ENCODE data around the gene DNAH2. TPM values are rescaled to one million over a fixed set of nuclear protein-coding genes. Genes with fewer than 3 reads are reported as not detected.

The DNAH2 gene
- total RNA-seq, 1 donor from 2014 or later = 0.72 TPM

GRCh38 chr17:7848739-7849129 is 131.2 kb downstream of the DNAH2 start:
- DNase-seq (ENCODE audit: low spot score) = no peak
- peaks cover 31% of the 10 kb centered on the region for H3K36me3 Mint-ChIP-seq (ENCODE audit: low read depth, unreplicated experiment)
- no peak for TF ChIP-seq CTCF (IDR thresholded peaks at IDR 0.05; ENCODE audit: unreplicated experiment)
- no peak overlapping the region for H3K4me3 Mint-ChIP-seq (ENCODE audit: unreplicated experiment)
- H3K27ac Mint-ChIP-seq (ENCODE audit: unreplicated experiment) = no peak overlapping the region
- H3K9me3 Mint-ChIP-seq (ENCODE audit: unreplicated experiment) = no peaks in the 10 kb centered on the region
- peaks cover 6% of the 10 kb centered on the region for H3K4me1 Mint-ChIP-seq (ENCODE audit: unreplicated experiment)
- H3K27me3 Mint-ChIP-seq (ENCODE audit: unreplicated experiment) = peaks cover 17% of the 10 kb centered on the region

DNA sequence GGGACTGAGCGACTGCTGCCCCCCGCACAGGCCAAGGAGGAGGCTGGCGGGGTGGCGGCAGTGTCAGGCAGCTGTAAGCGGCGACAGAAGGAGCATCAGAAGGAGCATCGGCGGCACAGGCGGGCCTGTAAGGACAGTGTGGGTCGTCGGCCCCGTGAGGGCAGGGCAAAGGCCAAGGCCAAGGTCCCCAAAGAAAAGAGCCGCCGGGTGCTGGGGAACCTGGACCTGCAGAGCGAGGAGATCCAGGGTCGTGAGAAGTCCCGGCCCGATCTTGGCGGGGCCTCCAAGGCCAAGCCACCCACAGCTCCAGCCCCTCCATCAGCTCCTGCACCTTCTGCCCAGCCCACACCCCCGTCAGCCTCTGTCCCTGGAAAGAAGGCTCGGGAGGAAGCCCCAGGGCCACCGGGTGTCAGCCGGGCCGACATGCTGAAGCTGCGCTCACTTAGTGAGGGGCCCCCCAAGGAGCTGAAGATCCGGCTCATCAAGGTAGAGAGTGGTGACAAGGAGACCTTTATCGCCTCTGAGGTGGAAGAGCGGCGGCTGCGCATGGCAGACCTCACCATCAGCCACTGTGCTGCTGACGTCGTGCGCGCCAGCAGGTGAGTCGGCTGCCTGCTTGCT is 131.7 kb downstream of the DNAH2 start:
- no peak for DNase-seq (ENCODE audit: low spot score)
- no peaks in the 10 kb centered on the region for H3K9me3 Mint-ChIP-seq (ENCODE audit: unreplicated experiment)
- no peak overlapping the region for H3K4me3 Mint-ChIP-seq (ENCODE audit: unreplicated experiment)
- H3K4me1 Mint-ChIP-seq (ENCODE audit: unreplicated experiment) = peaks cover 7% of the 10 kb centered on the region
- peaks cover 35% of the 10 kb centered on the region for H3K36me3 Mint-ChIP-seq (ENCODE audit: low read depth, unreplicated experiment)
- H3K27ac Mint-ChIP-seq (ENCODE audit: unreplicated experiment) = no peak overlapping the region
- H3K27me3 Mint-ChIP-seq (ENCODE audit: unreplicated experiment) = peaks cover 19% of the 10 kb centered on the region
- no peak for TF ChIP-seq CTCF (IDR thresholded peaks at IDR 0.05; ENCODE audit: unreplicated experiment)

GRCh38 chr17:7849751-7850504 is 132.4 kb downstream of the DNAH2 start:
- peaks cover 5% of the 10 kb centered on the region for H3K4me1 Mint-ChIP-seq (ENCODE audit: unreplicated experiment)
- no peak for DNase-seq (ENCODE audit: low spot score)
- H3K4me3 Mint-ChIP-seq (ENCODE audit: unreplicated experiment) = peak overlapping the region; percentile 51
- H3K36me3 Mint-ChIP-seq (ENCODE audit: low read depth, unreplicated experiment) = peaks cover 35% of the 10 kb centered on the region
- no peak for TF ChIP-seq CTCF (IDR thresholded peaks at IDR 0.05; ENCODE audit: unreplicated experiment)
- H3K9me3 Mint-ChIP-seq (ENCODE audit: unreplicated experiment) = no peaks in the 10 kb centered on the region
- H3K27ac Mint-ChIP-seq (ENCODE audit: unreplicated experiment) = no peak overlapping the region
- H3K27me3 Mint-ChIP-seq (ENCODE audit: unreplicated experiment) = peaks cover 20% of the 10 kb centered on the region

DNA sequence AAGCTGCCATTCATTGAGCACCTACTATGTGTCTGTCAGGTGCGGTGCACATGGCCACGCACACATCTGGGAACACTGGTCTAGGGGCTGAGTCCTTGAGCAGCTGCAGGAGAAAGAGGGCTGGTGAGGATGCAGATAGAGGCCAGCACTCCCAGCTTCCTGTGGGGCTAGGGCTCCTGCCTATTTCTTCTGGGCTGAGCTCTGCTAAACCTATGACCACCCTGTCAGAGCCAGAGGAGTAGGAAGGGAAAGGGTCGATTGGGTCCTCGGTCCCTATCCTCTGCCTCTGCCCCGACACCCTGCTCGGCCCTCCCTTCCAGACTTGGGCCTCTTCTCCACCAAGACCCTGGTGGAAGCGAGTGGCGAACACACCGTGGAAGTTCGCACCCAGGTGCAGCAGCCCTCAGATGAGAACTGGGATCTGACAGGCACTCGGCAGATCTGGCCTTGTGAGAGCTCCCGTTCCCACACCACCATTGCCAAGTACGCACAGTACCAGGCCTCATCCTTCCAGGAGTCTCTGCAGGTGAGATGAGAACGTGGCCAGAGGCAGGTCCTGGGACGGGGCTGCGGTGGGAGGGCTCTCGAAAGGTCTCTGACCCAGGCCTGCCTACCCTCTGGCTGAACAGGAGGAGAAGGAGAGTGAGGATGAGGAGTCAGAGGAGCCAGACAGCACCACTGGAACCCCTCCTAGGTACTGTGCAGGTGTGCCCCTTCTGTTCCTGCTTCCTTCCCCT is 133.3 kb downstream of the DNAH2 start:
- Mint-ChIP-seq H3K36me3 (ENCODE audit: low read depth, unreplicated experiment) (peaks cover 35% of the 10 kb centered on the region), H3K4me3 (ENCODE audit: unreplicated experiment) (no peak overlapping the region), H3K4me1 (ENCODE audit: unreplicated experiment) (peaks cover 14% of the 10 kb centered on the region), H3K27me3 (ENCODE audit: unreplicated experiment) (peaks cover 21% of the 10 kb centered on the region), H3K27ac (ENCODE audit: unreplicated experiment) (no peak overlapping the region), H3K9me3 (ENCODE audit: unreplicated experiment) (no peaks in the 10 kb centered on the region)
- TF ChIP-seq CTCF (IDR thresholded peaks at IDR 0.05; ENCODE audit: unreplicated experiment) = no peak
- DNase-seq (ENCODE audit: low spot score) = no peak

All from endothelial cell (in vitro differentiated cells).